Prostate gland (tissue), 2 donors: ENCODE data around the gene CCDC106. TPM values are rescaled to one million over a fixed set of nuclear protein-coding genes. Genes with fewer than 3 reads are reported as not detected.

Source experiments
- DNase-seq: peaks from one replicate; pipeline ENCODE4 v3.0.0-alpha.2; 2019; ENCODE audit warnings: low spot score
- H3K27ac ChIP-seq, 2 donors: fragments of 200-600 bp; sonication (generic); 2 replicates each; pipeline ENCODE4 v1.5.1; 2017 to 2019
- H3K27me3 ChIP-seq: fragments of 200-600 bp; sonication (generic); replicated peaks from 2 replicates; pipeline ENCODE4 v1.5.1; 2019; ENCODE audit not compliant: insufficient read depth
- H3K36me3 ChIP-seq, 2 donors: fragments of 200-600 bp; sonication (generic); 1 replicate in 1 of 2; 2 replicates in 1 of 2; pipeline versions ENCODE4 v1.5.1 to v1.8.1; 2017 to 2019
- H3K4me1 ChIP-seq: fragments of 200-600 bp; sonication (generic); replicated peaks from 2 replicates; pipeline ENCODE4 v1.5.1; 2019
- H3K4me3 ChIP-seq, 2 donors: fragments of 200-600 bp; sonication (generic); 2 replicates each; pipeline ENCODE4 v1.5.1; 2017 to 2019
- H3K9me3 ChIP-seq: fragments of 200-600 bp; sonication (generic); 2 replicates; pipeline ENCODE4 v1.5.1; 2017
- CTCF ChIP-seq, 4 experiments: fragments of 200-600 bp in 2 of 4; fragments of 450-650 bp in 2 of 4; sonication (generic) in 2 of 4; IDR thresholded peaks; 1 replicate in 3 of 4; 2 replicates in 1 of 4; pipeline ENCODE4 v1.5.1; 2016 to 2019; ENCODE audit warnings: antibody characterized with exemption in 4 of 4, mild to moderate bottlenecking in 2 of 4, moderate library complexity in 2 of 4
- POLR2A ChIP-seq: fragments of 450-650 bp; IDR thresholded peaks from one replicate; pipeline ENCODE4 v1.6.1; 2016; ENCODE audit warnings: antibody characterized with exemption, mild to moderate bottlenecking
- POLR2AphosphoS5 ChIP-seq: sonication (generic); formaldehyde crosslinking; IDR thresholded peaks from one replicate; pipeline ENCODE4 v1.6.1; 2017; ENCODE audit warnings: antibody characterized with exemption
- WGBS: methylation state at CpG from one replicate; pipeline ENCODE4 v1.1.5; 2018; 5-methylcytosine and 5-hydroxymethylcytosine counted together
- intact Hi-C: fragments of 100-400 bp; cut with DNase I; formaldehyde crosslinking; loops from one replicate; pipeline ENCODE4 v1.14.2; 2022
- total RNA-seq, 2 donors: library from RNA; depleted of rRNA; stranded (reverse); fragments of >200 nt; gene quantifications; one replicate each; pipeline ENCODE4 v1.1.0, GENCODE V29; 2016

Gene CCDC106
- total RNA-seq, 2 donors from 2014 or later, result 17.7 to 70.2 TPM

- Histone ChIP-seq H3K4me1 (peaks cover 6% of the 10 kb centered on the region), H3K27ac (no peak overlapping the region), H3K9me3 (no peaks in the 10 kb centered on the region), H3K36me3 (peaks cover 0 to 17% of the 10 kb centered on the region in 2 donors), H3K27me3 (no peaks in the 10 kb centered on the region), H3K4me3 (no peak overlapping the region)
- TF ChIP-seq POLR2AphosphoS5 (no peak), CTCF (IDR thresholded peaks at IDR 0.05) (no peak), POLR2A (no peak)
- DNase-seq, result no peak
- WGBS, result 98% methylated on average over 6 of the region's 6 CpGs
- intact Hi-C loops, result no loop called here
Measured at GRCh38 chr19:55685776-55686175, 37.8 kb downstream of the CCDC106 start.

- no peak for DNase-seq
- no peak overlapping the region for H3K4me3 ChIP-seq
- 90% methylated on average over 29 of the region's 29 CpGs for WGBS
- H3K36me3 ChIP-seq, result peaks cover 0 to 21% of the 10 kb centered on the region in 2 donors
- no peak overlapping the region for H3K27ac ChIP-seq
- no peaks in the 10 kb centered on the region for H3K9me3 ChIP-seq
- no peaks in the 10 kb centered on the region for H3K27me3 ChIP-seq
- TF ChIP-seq POLR2AphosphoS5 (no peak), POLR2A (no peak), CTCF (IDR thresholded peaks at IDR 0.05) (no peak)
- intact Hi-C loops, result no loop called here
- H3K4me1 ChIP-seq, result peaks cover 6% of the 10 kb centered on the region
Measured at GRCh38 chr19:55686311-55687050, 38.5 kb downstream of the CCDC106 start.

- no peak for DNase-seq
- TF ChIP-seq POLR2AphosphoS5 (no peak), POLR2A (no peak), CTCF (IDR thresholded peaks at IDR 0.05) (no peak)
- Histone ChIP-seq H3K27me3 (no peaks in the 10 kb centered on the region), H3K4me1 (peaks cover 6% of the 10 kb centered on the region), H3K36me3 (peaks cover 0 to 22% of the 10 kb centered on the region in 2 donors), H3K9me3 (no peaks in the 10 kb centered on the region), H3K27ac (no peak overlapping the region), H3K4me3 (no peak overlapping the region)
- intact Hi-C loops, result no loop called here
- 89% methylated on average over 22 of the region's 22 CpGs for WGBS
Measured at GRCh38 chr19:55687281-55688201, 39.5 kb downstream of the CCDC106 start.

GRCh38 chr19:55688422-55689218 lies 40.6 kb downstream of the CCDC106 start:
- Histone ChIP-seq H3K27me3 (no peaks in the 10 kb centered on the region), H3K36me3 (peaks cover 2 to 32% of the 10 kb centered on the region in 2 donors), H3K4me3 (no peak overlapping the region), H3K4me1 (peaks cover 6% of the 10 kb centered on the region), H3K9me3 (no peaks in the 10 kb centered on the region), H3K27ac (no peak overlapping the region)
- intact Hi-C loops, result no loop called here
- no peak for DNase-seq
- TF ChIP-seq POLR2A (no peak), POLR2AphosphoS5 (no peak), CTCF (IDR thresholded peaks at IDR 0.05) (no peak)
- 62% methylated on average over 27 of the region's 27 CpGs for WGBS
